HG03139 (cell line): ENCODE data around the gene BNIP3.

ENCODE experiments used
- ATAC-seq: cut with Tn5 transposase; IDR thresholded peaks from one replicate; pipeline ENCODE4 v1.9.1; 2021; ENCODE audit not compliant: unreplicated experiment

The BNIP3 gene

GRCh38 chr10:131979336-131979735 lies 2.4 kb downstream of the BNIP3 start:
- ATAC-seq: no peak

DNA sequence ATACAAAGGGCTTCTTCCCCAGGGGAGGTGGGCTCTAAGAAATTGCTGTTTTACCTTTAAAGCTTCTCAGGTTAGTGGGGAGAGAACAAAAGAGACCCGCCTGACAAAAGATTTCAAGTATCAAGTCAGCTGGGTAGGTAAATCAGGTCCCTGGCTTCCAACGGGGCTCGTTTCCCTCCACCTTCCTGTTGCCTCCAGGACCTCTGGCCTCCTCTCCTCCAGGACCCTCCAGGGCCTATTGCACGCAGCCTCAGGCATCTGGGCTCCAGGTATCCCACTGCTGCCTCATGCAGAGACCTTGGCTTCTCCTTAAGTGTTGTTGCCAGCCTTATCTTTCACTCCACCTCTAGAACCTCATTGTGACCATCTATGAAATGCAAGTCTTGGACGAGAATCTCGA lies 2.9 kb downstream of the BNIP3 start:
- no peak for ATAC-seq

- ATAC-seq: no peak
These were observed 3.4 kb downstream of the BNIP3 start for GRCh38 chr10:131978366-131978765.

DNA sequence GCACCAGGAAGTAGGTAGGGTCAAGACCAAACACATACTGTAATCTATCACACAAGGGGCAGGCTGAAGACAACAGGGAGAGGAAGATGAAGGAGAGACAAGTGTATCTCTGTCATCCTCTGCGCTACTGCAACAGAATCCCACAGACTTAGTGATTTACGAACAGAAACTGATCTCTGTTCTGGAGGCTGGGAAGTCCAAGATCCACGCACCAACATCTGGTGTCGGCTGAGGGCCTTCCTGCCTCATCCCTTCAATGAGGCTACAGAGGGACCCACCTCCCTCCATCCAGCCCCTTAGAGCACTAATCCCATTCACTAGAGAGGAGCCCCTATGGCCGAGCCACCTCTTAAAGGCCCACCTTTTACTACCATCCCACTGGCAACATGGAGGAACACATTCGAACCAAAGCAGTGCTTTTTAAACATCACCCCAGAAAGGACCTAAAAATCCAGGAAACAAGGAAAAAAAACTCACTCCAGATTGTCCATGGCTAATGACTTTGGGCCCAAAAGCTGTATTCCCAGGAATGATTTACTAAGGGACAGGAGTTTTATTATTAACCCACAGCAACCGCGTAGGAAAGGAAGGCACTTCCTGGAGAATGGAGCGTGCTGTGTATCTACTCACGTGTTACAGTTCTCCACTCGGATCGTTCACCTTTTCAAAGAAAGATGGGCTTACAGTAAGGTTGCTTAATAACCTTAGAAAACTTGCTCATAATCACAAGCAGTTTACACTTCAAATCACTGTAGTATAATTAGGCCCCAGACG lies 4.2 kb downstream of the BNIP3 start:
- ATAC-seq: no peak

- no peak for ATAC-seq
These were observed 5.9 kb downstream of the BNIP3 start for GRCh38 chr10:131975796-131976195.

- no peak for ATAC-seq
These were observed 6.7 kb downstream of the BNIP3 start for GRCh38 chr10:131975003-131975402.

GRCh38 chr10:131974034-131974817 lies 7.5 kb downstream of the BNIP3 start:
- ATAC-seq: no peak

DNA sequence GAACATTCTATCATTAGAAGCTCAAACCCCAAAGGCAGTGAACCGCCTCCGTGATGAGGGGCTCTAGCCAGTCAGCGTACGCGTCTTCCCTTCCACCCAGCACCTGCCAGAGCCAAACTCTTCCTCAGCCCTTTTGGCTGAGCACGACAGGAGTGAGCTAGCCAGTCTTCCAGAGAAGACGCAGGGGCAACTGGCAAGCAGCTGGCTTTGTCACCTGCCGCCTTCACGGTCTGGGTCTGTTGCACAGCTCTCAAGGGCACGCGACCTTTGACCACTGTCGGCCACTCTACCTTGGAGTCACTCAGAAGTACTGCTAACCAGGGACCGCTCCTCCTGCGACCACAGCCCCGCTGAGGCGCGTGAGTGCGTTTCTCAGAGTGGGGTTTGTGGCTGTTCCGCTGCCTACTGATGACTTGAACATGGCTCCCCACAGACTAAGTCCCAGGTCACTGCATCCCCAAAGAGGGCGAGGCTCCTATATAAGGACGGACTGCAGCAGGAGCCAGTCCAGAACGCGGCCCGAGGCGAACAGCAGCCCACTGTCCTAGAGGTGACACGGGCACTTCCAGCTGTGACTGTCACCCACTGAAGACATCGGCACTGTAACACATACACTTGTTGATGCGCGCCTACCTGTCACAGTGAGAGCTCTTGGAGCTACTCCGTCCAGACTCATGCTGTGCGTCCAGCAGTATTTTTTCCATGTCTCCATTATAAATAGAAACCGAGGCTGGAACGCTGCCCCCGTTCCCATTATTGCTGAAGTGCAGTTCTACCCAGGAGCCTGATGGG lies 8.4 kb downstream of the BNIP3 start:
- no peak for ATAC-seq

DNA sequence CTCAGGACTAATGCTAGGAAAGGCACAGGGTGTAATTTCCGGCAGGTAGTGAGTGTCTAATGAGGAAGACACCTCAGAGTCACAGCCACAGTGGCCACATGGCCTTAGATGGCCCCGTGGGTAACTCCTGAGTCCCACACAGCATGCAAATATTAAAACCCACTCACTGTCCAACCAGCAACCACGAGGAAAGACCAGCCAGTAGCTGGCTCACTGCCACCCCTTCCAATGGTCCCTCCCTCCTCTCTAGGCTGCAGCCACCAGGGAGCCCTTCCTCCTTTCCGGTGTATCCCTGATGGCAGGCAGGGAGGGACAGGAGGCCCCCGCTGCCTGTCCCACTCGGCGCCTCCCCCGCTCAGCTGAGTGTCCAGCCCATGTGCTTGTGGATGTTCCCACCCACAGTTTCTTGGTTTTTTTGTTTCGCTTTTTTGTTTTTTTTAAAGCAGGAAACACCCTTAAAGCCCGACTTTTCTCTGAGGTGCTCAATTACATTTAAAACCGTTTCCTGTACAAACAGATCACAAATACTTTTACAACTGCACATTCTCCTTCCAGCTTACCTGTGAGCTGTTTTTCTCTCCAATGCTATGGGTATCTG lies 9.2 kb downstream of the BNIP3 start:
- no peak for ATAC-seq

- ATAC-seq: no peak
These were observed 10.1 kb downstream of the BNIP3 start for GRCh38 chr10:131971591-131971990.

DNA sequence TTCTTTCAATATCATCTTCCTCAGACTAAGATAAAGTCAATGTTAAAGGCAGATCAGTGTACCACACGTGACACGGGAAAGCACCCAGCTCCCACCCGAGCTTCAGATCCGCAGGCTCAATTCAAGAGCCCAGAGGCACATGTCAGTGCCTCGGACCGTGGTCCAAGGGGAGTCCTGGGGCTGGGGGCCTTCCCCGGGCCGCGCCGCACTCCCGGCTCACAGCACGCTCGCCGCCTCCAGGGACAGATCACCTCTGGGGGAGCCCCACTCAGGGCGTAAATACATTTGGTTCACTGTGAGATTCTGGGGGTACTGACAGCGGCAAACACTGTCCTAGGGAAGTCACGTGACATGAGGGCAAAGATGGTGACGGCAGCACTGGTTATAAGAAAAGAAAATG lies 10.8 kb downstream of the BNIP3 start:
- no peak for ATAC-seq

GRCh38 chr10:131968949-131969348 lies 12.8 kb downstream of the BNIP3 start:
- ATAC-seq: no peak

- no peak for ATAC-seq
These were observed 17.4 kb downstream of the BNIP3 start for GRCh38 chr10:131964298-131964697.

DNA sequence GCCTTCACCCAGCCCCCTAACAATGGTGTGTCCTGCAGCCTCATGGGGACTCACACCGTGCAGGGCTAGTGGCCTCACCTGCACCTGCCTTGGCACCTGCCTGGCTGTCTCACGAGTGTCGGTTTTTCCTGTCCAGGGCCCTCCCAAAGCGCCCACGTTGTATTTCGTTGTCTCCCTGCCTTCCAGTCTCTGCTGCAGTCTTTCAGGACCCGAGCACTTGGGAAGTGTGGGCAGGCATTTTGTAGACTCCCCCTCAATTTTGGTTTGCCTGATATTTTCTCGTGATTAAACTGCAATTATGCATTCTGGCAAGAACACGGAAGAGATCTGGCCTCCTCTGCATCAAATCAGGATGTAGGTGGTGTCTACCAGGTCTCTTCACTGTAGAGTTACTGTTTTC lies 17.9 kb downstream of the BNIP3 start:
- ATAC-seq: no peak

GRCh38 chr10:131963350-131963749 lies 18.4 kb downstream of the BNIP3 start:
- no peak for ATAC-seq

- ATAC-seq: no peak
These were observed 19.7 kb downstream of the BNIP3 start for GRCh38 chr10:131961777-131962662.

DNA sequence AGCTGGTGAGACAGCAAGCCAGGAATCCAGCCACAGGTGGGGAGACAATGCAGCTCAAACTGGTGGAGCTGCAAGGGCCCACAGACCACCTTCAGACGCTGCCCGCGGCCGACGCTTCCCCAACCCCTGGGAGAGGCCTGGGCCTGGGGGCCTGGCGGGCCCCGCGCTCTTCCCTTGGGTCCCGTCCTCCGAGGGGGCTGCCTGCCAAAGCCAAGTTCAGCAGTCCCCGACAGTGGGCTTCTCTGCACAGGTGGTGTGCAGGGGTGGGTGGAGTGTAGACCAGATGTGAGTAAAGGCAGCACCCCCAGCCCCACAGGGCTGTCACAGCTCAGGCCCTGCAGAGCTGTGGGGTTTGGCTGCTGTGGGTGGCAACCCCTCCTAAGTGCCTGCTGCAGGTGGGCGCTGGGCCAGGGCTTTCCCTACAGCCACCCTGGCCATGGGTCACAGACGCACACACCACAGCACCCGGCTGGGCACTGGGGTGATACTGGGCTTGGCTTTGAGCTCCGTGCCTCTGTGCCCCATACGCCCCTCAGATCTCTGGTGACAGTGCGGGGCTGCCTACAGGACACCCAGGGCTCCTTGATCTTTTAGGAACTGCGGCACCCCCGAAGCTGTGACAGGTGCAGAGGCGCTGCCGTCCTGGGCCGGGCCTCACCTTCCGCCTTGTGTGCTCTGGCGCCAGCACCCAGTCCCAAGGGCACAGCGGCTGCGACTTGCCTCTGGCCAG lies 20.5 kb downstream of the BNIP3 start:
- no peak for ATAC-seq

GRCh38 chr10:131960631-131961046 lies 21.1 kb downstream of the BNIP3 start:
- ATAC-seq: no peak

DNA sequence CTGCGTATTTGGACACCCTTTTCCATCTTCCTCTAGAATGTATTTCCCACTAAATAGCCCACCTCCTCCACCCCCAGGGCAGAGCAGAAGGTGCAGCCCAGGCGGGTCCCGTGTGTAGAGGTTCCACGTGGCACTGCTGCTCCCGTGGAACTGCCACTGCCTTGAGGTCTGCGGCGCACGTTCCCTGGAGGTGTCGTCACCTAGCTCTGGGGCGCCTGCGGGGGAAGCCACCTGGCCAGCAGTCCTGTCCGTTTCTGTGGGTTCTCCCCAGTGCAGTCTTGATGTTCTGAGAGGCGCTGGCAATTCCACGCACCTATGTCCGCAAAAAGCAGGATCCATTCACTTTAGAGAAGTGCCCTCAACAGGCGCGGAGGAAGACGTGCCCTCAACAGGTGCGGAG lies 21.9 kb downstream of the BNIP3 start:
- no peak for ATAC-seq
